ENCODE results near the gene VPS52. TPM values are rescaled to one million over a fixed set of nuclear protein-coding genes. Genes with fewer than 3 reads are reported as not detected.
A peak's percentile ranks its signal among the peaks of the same experiment; 100 is the strongest.

VPS52 gene
- total and polyA plus RNA-seq, 9 of the 15 experiments (the other 6 are each of a cell fraction or from before 2014, with no cell fraction given): 24.4 to 103 (median 40.2) TPM

- no peak for TF ChIP-seq SP1 (CRISPR knock-in tag; IDR thresholded peaks at IDR 0.05)
- no peak for TF ChIP-seq NKRF (IDR thresholded peaks at IDR 0.05; ENCODE audit: borderline replicate concordance)
- 0 out of 2 replicates have a peak, but pooled peaks have one; percentile 9 for TF ChIP-seq MYC (IDR thresholded peaks at IDR 0.05; ENCODE audit: low read depth, low read length)
- no peak for TF ChIP-seq MYC (CRISPR knock-in tag; IDR thresholded peaks at IDR 0.05; ENCODE audit: borderline replicate concordance, low read depth)
- TF ChIP-seq DIDO1 (tag; IDR thresholded peaks at IDR 0.05; ENCODE audit: low read depth): no peak
- TF ChIP-seq SMARCE1 (IDR thresholded peaks at IDR 0.05): 0 out of 2 replicates have a peak, but pooled peaks have one; percentile 26
- 0 out of 2 replicates have a peak, but pooled peaks have one; percentile 22 for TF ChIP-seq MYNN (IDR thresholded peaks at IDR 0.05)
- no peak for TF ChIP-seq MYNN (CRISPR knock-in tag; IDR thresholded peaks at IDR 0.05)
- 0 out of 4 replicates have a peak, but pooled peaks of 1 of the 2 experiments have one; percentile 37 for TF ChIP-seq SRF (CRISPR knock-in tag; IDR thresholded peaks at IDR 0.05)
- TF ChIP-seq GMEB1 (CRISPR knock-in tag; IDR thresholded peaks at IDR 0.05): 0 out of 2 replicates have a peak, but pooled peaks have one; percentile 15
- TF ChIP-seq ZFPM2 (CRISPR knock-in tag; IDR thresholded peaks at IDR 0.05): no peak
- TF ChIP-seq XRCC5 (IDR thresholded peaks at IDR 0.05; ENCODE audit: low read depth, low read length): no peak
- TF ChIP-seq CHD2 (IDR thresholded peaks at IDR 0.05; ENCODE audit: low read depth, low read length): peak; percentile 52; the same call in 1 of the 2 replicates
- no peak for TF ChIP-seq MEF2A (IDR thresholded peaks at IDR 0.05; ENCODE audit: control insufficient read depth, low read depth, low read length)
- no peak for TF ChIP-seq TAF15 (IDR thresholded peaks at IDR 0.05; ENCODE audit: low read depth, low read length)
- no peak for TF ChIP-seq KAT8 (IDR thresholded peaks at IDR 0.05; ENCODE audit: low read depth)
- 0 out of 2 replicates have a peak, but pooled peaks have one; percentile 34 for TF ChIP-seq ZNF740 (CRISPR knock-in tag; IDR thresholded peaks at IDR 0.05)
- TF ChIP-seq ZNF740 (tag; IDR thresholded peaks at IDR 0.05): no peak
- peak; percentile 3; the same call in 1 of the 2 replicates for TF ChIP-seq ARID4B (CRISPR knock-in tag; IDR thresholded peaks at IDR 0.05)
- no peak for TF ChIP-seq ZNF175 (CRISPR knock-in tag; IDR thresholded peaks at IDR 0.05; ENCODE audit: low read depth)
Observed at GRCh38 chr6:33207552-33208090, 64.1 kb downstream of the VPS52 start (continued).
